NCI-H1105 (cell line): Measurements from ENCODE around the gene CEP70.
"Not testable (repeated sequence)": the region's sequence is repeated elsewhere in the genome, so short reads cannot be mapped to it uniquely, and the experiment has no call there.

Source experiments
- DNase-seq: peaks from one replicate; lab custom pipeline; 2025; lab: John Stamatoyannopoulos, UW

The CEP70 gene

DNA sequence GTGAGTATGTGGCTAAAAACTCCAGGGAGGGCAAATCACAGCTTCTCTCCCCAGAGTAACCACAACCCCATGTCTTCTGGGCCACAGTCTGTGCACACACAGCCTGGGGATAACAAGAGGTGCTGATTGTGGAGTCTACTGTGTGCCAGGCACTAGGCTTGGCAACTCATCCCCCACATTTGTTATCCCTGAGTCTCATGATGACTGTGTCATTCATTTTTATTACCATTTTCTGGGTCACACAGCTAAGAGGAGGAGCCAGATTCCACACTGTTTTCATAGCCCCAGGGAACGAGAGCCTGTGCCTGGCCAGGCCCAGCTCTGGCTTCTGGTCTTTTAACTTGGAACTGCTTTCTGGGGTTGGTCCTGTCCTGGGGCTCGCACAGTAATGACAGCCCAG lies 125.2 kb downstream of the CEP70 start:
- DNase-seq: no peak

GRCh38 chr3:138468451-138468850 lies 125.6 kb downstream of the CEP70 start:
- no peak for DNase-seq

GRCh38 chr3:138467931-138468330 lies 126.1 kb downstream of the CEP70 start:
- no peak for DNase-seq

DNA sequence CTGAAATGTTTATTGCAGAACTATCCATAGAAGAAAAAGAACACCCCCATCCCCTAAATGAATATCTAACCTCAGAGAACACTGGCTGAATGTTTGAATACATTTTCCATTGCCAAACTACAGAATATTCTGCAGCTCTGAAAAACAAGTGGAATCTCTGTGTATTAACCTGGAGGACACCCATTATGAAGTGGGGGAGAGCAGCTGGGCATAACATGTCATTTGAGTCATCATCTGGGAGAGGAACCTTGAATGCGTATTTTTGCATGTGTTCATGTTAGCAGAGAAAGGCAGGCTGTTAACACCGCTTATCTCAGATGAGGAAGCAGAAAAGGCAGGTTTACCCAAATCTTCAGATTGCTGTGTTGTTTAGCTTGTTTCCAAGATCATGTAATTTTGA lies 128.1 kb downstream of the CEP70 start:
- DNase-seq: no peak

DNA sequence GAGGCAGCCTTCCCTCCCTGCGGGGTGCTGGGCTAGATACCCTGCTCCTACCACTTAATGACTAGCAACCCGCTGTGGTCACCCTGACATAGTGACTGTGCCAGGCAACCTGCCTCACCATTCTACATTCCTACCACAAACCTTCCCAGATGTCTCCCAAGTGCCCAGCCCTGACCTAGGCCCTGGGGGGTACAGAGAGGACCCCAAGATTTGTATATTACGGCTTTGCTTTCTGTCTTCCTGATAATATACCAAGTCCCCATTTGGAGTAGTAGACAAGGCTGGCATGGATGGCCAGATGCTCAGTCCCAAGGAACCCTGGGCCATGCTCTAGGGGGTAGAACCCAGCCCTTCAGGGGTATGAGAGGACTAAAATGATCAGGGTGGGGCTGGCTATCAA lies 128.6 kb downstream of the CEP70 start:
- no peak for DNase-seq

DNA sequence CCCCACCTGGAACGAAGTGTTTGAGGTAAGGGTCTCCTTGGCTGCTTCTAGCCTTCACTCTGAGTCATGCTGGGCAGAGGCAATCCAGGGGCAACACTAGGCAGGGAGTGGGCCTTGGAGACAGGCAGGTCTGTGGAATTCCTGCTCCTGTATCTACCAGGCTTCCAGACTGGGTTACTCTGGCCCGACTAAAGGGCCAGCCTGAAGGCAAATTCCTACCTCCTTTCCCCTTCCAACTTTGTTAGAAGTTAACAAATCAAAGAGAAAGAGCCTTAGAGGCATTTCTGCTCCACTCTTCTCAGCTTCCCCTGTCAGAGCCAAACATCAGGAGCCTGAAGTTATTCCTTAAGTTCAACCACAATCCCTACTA lies 129.6 kb downstream of the CEP70 start:
- DNase-seq: no peak

DNA sequence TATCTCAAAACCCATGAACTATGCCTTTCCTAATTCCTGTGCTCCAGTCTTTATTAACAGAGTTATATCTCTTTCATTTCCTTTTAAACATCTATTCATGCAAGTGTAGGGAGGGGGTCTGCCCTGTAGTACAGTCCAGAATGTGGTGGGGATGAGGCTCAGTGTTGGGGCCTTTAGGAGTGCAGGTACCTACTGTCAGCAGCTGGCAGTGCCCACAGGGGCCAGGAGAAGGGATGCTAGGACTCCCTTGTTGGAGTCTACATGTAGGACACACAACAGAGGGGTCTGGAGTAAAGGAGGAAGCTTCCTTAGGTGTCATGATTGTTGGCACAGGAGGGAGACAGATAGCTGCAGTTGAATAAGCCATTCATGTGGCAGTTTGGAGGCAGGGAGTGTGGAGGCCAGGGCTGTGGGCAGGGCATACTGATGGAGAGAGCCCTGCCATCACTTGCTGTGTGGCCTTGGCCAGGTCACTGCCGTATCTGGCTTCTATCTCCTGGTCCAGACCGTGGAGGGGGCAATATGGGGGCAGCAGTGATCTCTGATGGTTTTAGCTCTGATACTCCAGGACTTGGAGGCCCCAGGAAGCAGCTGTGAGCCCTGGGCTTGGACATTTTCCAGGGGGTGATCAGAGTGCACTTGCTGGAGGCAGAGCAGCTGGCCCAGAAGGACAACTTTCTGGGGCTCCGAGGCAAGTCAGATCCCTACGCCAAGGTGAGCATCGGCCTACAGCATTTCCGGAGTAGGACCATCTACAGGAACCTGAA lies 130.2 kb downstream of the CEP70 start:
- no peak for DNase-seq

- DNase-seq: no peak
These were observed 132.2 kb downstream of the CEP70 start for GRCh38 chr3:138461896-138462295.

DNA sequence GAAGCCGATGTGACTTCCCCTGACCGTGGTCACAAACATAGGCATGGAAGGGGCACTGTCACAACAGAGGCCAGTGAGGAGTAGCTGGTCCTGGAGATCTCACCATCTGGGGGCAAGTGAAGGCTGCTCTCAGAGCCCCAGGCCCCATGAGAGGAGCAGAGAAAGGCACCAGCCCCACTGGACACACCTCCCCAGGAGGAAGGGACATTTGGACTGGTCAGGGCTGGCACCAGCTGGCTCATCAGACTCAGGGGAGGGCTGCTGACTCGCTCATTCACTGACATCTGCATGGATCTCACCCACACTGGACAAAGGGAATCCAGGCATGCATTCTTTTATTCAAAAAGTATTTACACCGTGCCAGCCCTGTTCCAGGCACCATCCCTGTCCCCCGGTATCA lies 132.8 kb downstream of the CEP70 start:
- no peak for DNase-seq

DNA sequence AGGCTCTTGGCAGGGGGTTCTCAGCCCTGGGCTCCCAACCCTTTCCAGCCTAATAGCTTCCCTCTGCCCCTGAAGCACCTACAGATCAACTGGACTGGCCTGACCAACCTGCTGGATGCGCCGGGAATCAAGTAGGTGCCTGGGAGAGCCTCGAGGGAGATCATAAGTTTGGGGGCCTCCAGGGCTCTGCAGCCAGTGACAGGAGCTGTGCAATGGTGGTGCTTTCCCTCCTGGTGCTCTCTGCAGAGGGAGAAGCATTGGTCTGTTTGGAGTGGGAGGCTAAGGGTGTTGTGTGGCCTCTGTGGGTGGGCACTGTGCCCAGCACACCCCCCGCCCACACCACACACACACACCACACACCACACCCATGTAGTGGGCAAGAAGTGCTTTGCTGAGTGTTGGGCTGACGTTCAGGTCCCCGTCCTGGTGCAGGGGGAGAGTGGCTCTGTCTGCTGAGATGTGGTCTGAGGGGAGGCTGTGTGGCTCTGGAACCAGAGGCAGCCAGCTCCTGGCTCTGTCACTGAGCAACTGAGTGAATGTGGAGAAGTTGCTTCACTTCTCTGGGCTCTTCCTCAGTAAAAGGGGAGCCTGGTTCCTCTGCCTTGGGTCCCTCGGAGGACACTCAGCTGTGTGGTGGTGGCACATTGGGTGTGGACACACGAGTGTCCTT lies 133.4 kb downstream of the CEP70 start:
- DNase-seq: no peak

DNA sequence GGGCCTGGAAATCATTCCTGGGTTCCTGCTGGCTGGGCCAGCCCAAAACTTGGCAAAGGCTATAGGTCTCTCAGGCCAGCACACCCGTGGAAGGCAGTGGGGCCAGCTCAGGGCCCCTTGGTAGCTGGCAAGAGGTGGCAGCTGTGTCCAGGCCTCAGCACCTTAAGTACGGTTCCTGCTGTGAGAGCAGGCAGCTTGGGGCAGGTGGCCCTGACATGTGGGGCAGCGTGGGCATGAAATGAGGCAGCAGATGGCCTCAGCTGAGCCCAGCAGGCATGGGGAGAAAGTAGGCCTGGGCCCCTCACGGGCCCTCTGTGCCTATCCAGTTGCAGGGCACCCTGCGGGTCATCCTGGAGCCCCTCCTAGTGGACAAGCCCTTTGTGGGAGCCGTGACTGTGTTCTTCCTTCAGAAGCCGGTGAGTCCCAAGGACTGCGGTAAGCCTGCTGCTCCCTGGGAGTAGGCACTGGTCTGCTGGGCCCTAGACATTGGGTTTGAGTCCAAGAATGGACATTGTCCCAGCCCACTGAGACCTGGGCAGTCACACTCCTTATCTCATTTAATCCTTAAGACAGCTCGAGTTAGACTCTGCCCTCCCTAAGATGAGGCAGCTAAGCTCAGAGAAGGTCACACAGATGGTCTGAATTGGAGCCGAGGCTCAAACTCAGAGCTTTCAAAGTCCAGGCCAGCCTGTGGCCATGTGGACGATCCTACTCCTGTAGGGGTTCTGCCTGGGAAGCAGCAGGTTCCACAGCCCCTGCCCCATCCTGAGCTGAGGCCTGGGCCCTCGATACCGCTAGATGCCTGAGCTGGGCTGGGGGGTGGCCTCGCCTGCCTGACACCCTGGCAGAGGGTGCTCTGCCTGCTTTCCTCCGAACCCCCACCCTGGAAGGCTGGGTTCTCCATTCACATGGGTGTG lies 134.2 kb downstream of the CEP70 start:
- no peak for DNase-seq

GRCh38 chr3:138458774-138459499 lies 135.1 kb downstream of the CEP70 start:
- DNase-seq: no peak

DNA sequence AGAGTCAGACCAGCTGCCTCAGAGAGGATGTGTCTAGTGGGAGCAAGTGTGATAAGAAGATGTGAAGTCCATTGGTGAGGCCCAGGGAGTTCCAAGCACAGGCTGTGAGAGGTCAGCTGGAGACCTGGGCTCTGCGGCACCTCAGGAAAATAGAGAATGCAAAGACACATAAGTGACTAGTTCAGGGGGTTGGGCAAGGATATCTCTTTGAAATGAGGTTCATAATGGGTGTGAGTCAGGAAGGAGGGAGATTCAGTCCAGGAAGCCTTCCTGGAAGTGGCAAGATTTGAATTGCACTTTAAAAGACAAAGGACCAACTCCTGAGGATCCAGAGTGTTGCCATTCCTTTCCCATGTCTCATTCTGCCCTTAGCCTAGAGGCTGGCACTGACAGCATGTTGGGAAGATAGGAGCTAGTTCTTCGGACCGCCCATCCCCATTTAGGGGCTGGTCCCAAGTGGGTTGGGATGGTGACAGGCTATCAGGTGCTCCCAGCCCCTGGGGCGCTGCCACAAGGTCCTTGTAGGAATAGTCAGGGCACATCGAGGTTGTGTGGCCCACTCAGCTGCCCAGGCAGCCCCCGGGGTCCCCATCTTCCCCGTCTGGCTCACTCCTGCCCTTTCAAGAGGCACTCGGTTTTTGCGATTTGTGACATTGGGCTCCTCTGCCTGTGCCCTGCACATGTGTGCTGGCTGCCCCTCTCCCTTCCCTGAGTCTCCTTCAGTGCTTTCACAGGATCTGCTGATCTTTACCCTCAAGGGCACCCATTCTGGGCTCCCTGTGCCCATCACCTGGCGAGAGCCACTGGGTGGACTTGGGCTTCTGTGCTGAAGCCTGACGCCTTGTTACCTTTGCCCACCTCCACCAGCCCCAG lies 136.0 kb downstream of the CEP70 start:
- no peak for DNase-seq

DNA sequence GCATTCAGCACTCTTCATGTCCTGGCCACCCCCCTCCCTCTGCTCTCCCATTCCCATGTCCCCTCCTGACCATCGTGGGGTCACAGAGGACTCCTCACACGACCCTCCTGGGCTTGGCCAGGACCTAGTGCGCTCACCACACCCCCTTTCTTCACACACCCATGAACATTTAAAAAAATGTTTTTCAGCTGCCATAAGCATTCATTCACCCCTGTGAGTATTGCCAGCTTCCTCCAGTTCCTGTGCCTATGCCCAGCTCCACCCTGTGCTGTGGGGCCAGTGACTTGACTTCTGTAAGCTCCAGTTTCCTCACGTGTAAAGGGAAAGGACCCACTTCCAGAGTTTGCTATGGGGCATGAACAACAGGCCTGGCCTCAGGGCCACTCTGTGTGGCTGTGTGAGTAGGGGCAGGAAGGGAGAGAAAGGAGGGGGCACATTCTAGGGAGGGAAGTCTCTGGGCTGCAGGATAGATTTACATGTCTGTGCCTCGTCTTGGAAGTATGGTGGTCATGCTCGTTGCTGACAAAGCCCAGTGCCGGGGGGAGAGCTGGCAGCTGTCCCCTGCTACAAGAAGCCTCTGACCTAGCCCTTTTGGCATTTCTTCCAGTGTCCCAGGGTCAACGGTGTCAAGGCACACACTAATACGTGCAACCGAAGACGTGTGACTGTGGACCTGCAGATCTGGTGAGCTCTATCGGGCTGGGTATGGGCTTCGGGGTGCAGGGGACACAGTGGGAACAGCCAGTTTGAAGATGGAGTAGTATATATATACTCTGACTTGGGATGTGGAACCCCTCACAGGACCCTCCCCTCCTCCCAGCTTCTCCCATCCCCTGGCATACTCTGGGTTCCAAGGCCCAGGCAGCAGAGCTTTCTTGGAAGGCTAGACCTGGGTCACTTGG lies 136.8 kb downstream of the CEP70 start:
- no peak for DNase-seq

DNA sequence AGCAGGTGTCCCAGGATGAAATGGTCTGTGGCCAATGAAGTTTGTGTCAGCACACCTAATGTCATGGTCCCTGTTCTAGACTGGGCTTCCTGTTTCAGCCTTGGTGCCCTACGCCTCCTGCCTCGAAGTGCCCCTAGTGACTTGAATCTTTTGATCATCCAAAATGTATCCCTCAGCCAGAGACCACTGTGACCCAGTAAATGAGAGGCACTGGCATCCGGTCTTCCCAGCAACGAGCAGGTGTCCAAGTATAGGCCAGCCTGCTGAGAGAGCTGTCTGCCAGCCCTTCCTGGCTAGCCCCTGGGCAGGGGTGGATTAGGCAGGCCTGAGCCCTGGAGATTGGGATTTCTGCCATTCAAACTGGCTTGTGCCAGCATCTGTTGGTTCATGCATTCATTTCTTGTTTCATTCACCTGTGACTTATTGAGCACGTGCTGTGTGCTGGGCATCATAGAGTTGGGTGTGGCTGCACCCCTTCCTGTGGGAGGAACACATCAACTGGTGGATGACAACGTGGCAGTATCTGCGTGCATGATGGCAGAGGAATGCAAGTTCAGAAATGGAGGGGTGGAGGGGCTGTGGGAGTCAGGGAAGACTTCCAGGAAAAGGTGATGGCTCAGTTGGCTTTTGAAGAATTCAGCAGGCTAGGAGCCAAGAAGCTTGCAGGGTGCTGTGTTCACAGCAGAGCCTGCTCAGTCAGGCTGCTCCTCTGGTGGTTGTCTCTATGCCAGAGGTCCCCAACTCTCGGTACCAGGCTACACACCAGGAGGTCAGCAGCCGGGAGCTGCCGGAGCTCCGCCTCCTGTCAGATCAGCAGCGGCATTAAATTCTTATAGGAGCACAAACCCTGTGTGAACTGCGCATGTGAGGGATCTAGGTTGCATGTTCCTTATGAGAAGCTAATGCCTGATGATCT lies 138.0 kb downstream of the CEP70 start:
- DNase-seq: no peak

GRCh38 chr3:138453940-138454339 lies 140.1 kb downstream of the CEP70 start:
- not testable (repeated sequence) for DNase-seq

DNA sequence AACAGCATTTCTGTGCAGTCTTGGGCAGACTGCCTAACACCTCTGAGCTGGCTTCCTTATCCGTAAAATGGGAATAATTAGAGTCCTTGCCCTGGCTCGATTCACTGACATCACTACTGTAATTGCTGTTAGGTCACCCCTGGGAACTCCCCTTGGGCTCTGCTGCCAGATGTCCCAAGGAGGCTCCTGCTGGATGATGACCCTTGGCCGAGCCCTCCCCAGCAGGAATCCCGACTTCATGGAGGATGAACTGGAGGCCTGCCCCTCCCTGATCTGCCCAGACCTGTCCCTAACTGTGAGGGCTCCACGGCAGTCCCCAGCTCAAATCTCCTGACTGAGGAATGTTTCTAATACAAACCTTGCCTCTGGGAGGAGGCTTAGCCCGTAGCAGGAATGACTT lies 141.6 kb downstream of the CEP70 start:
- no peak for DNase-seq

- DNase-seq: no peak
These were observed 142.4 kb downstream of the CEP70 start for GRCh38 chr3:138451595-138452162.
